Activated CD4-positive, CD25-positive, alpha-beta regulatory T cell treated with anti-CD3 and anti-CD28 coated beads, Interleukin-2, amount 50 U/mL, for 16 hours (primary cell): ENCODE data around the gene MMP2.

Source experiments
- DNase-seq: peaks from one replicate; pipeline ENCODE4 v3.0.0-alpha.2; 2020; ENCODE audit warnings: low read depth, low spot score

The MMP2 gene

DNA sequence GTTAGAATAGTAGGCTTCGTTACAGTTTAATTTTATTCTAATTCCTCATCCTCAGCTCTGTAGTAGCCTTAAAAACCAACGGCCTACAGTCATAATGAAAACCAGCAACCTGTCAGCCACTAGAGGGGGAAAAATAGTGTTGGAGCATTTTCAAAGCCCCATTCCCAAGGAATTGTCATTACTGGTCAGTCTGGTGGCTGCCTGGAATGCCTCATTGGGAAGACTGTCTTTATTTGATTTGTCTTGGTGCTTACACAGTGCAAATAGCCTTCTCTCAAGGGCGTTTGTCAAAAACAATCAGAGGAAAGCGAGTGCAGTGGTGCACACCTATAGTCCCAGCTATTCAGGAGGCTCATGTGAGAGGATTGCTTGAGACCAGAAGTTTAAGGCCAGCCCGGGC, 34.6 kb downstream of the MMP2 start:
- no peak for DNase-seq

DNA sequence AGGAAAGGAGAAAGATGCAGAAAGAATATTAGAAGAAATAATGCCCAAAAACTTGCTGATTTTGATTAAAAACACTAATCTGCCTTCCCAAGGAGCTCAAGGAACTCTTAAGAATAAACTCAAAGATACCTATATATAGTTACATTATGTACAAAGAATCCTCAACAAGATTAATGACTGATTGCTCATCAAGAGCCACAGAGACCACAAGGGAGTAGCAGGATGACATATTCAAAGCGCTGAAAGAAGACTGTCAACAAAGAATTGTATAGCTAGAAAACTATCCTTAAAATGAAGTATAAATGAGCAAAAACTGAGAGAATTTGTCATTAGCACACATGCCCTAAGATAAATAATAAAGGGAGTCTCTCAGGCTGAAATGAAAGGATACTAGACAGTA, 36.1 kb downstream of the MMP2 start:
- DNase-seq: no peak

- DNase-seq: no peak
These were observed 42.8 kb downstream of the MMP2 start for GRCh38 chr16:55521792-55522191.

GRCh38 chr16:55526441-55526840, 47.4 kb downstream of the MMP2 start:
- DNase-seq: no peak

DNA sequence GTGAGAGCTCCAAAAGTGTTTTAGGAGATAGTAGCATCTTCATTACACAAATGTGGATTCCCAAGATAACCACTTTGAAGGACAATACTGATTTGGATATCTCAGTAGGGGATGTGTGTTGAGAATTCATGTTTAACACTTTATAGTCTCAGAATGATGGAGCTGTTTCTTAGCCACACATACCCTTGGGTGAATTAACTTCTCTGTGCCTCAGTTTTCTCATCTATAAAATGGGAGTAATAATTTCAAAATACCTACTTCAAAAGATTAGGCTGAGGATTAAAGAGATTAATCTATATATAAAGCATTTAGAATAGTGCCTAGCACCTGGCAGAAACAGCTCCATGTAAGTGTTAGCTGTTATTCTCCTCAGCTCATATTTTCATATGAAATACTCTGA, 48.9 kb downstream of the MMP2 start:
- no peak for DNase-seq

DNA sequence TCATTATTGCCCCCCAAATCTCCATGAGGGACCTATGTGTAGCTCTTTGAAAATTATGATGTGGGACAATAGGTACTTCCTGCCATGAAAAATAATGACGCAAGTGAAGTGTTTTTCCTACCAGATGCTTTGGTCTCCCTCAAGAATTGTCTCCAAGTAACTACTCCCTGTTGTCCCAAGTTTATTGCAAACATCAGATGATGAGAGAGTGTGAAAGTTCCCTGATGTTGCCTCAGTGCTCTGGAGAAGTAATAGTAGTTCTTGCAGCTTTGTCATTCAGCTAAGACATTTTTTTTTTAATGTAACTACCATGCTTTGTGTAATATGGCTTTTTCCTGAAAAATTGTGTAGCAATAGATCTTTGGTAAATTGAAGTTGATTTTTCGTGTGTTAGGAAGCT, 50.0 kb downstream of the MMP2 start:
- DNase-seq: no peak

GRCh38 chr16:55530316-55530856, 51.4 kb downstream of the MMP2 start:
- no peak for DNase-seq

DNA sequence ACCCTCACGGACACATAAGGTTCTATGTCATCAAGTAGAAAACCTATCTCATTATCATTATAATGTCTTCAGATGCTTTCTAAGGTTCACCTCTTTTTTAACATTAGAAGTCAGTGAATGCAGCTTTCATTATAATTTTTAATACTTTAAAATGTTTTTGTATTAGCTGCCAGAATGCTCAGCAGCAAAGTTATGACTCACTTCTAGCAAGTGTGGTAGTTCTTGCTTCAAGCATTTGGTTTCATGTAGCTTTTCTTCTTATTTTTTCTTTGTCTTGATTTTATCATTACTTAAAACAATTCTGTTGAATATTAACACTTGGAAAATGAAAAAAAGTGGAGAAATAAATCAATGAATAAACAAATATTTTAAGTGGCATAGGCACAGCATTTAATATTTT, 53.2 kb downstream of the MMP2 start:
- no peak for DNase-seq

DNA sequence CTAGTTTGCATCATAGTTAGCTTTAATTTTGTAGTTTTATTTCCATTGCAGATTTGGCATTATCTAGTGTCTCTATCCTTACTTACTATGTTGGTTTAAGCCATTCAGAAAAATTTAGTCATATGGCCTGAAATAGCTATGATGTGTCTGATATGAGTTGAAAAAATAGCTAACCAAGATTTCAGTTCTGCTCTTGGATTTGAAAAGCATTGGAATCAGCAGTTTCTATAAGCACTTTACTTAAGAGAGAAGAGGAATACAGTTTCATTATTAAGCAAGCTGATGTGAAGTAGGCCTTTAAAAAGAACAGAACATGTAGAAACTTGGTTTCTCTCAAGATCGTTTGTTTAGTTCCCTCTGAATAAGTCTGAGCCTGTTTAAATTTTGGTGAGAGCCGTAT, 55.8 kb downstream of the MMP2 start:
- DNase-seq: no peak

- no peak for DNase-seq
These were observed 60.1 kb downstream of the MMP2 start for GRCh38 chr16:55539049-55539448.

DNA sequence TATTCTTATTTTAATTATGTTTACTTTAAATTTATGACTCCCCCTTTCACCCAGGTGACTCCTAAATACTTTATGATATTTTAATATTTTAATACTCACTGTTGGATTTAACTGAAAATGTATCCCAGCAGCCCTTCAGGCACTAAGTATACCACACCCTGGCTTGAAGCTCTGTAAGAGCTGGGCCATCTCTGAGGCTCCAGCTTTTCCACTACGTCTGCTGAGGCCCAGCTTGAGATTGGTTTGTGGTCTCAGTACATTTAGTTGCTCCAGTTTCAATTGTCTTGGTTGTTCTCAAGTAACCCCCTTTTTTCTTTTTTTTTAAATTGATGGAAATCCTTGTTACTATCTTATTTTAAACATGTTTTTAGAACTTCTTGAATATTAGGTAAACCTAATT, 60.5 kb downstream of the MMP2 start:
- no peak for DNase-seq

GRCh38 chr16:55540221-55540620, 61.2 kb downstream of the MMP2 start:
- no peak for DNase-seq

DNA sequence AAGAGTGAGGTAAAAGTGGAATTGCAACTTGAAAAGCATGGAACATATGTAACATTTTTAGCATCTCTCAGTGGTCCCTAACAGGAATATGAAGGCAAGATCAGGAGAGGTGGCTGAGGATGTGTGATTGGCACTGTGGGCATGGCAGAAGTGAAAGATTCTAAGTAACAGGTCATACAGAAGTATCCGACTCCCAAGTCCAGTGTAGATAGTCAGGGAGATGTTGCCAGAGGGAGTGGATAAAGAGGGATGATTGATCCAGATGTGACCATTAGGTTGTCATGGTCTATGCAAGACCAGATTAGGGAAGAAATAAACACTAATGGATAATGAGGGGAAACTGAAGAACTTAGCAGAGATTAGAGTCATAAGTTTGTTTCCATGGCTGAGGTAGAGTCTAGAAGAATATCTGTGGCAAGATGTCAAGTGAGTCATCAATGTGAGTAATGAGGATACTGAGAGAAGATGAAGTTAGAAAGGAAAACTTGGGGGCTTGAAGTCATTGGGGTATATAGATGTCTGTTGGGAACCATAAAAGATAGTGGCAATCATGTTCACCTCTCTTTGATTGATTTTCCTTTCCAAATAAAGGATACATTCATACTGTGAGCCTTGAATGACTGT, 63.6 kb downstream of the MMP2 start:
- no peak for DNase-seq

DNA sequence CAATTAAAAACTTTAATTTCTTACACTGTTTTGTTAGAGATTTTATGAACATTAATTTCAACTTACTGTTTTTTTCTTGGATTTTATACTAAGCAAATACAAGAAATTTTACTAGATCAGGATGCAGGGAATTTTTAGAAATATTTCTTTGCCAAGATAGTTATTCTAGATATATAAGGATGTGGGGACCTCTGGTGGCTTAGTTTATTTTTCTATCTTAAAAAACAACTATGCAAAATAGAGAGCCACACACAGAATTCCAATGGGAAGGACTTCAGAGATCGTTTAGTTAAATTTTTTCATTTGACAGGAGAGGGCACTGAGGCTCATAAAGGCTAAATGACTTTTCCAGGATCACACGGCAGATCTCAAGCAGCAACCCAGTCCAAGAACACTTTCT, 64.5 kb downstream of the MMP2 start:
- no peak for DNase-seq

DNA sequence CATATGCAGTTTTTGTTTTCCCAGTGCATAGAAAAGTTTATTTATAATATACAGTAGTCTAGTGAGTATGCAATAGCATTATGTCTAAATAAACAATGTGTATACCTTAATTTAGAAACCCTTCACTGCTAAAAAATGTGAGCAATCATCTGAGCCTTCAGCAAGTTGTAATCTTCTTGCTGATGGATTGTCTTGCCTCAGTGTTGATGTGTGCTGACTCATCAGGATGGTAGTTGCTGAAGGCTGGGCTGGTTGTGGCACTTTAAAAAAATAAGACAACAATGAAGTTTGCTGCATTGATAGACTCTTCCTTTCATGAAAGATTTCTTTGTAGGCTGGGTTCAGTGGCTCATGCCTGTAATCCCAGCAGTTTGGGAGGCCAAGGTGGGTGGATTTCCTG, 73.6 kb downstream of the MMP2 start:
- no peak for DNase-seq

- no peak for DNase-seq
These were observed 76.4 kb downstream of the MMP2 start for GRCh38 chr16:55555436-55555835.
